CD14-positive monocyte (primary cell): Measurements from ENCODE around the gene ACTR10. TPM values are rescaled to one million over a fixed set of nuclear protein-coding genes. Genes with fewer than 3 reads are reported as not detected.
"Not testable (repeated sequence)": the region's sequence is repeated elsewhere in the genome, so short reads cannot be mapped to it uniquely, and the experiment has no call there.

Source experiments
- DNase-seq, 3 donors: peaks; one replicate each; pipeline ENCODE4 v3.0.0-alpha.2; 2011 to 2022
- H2AFZ ChIP-seq: 2 replicates; pipeline ENCODE4 v1.6.0; 2012; ENCODE audit warnings: mild to moderate bottlenecking, low read depth, low read length, inconsistent platforms; ENCODE audit not compliant: insufficient read depth, poor library complexity, severe bottlenecking
- H3K27ac ChIP-seq, 2 donors: 1 replicate in 1 of 2; 2 replicates in 1 of 2; pipeline ENCODE4 v1.5.1; 2012 to 2013; ENCODE audit warnings: low read length in 2 of 2, control low read depth in 1 of 2, inconsistent platforms in 1 of 2, low read depth in 1 of 2, mild to moderate bottlenecking in 1 of 2
- H3K27me3 ChIP-seq, 2 donors: one replicate each; pipeline versions ENCODE4 v1.6.0 to v1.6.1; 2011 to 2013; ENCODE audit warnings: low read length in 2 of 2; ENCODE audit not compliant: control insufficient read depth in 2 of 2, insufficient read depth in 2 of 2
- H3K36me3 ChIP-seq, 2 donors: replicated peaks in 1 of 2; 1 replicate in 1 of 2; 2 replicates in 1 of 2; pipeline versions ENCODE4 v1.5.1 to v1.6.1; 2012 to 2013; ENCODE audit warnings: low read length in 2 of 2, control low read depth in 1 of 2, inconsistent platforms in 1 of 2, mild to moderate bottlenecking in 1 of 2; ENCODE audit not compliant: insufficient read depth in 2 of 2, control insufficient read depth in 1 of 2
- H3K4me1 ChIP-seq, 2 donors: 1 replicate in 1 of 2; 2 replicates in 1 of 2; pipeline versions ENCODE4 v1.5.1 to v1.6.1; 2012 to 2013; ENCODE audit warnings: low read length in 2 of 2, control low read depth in 1 of 2, inconsistent platforms in 1 of 2, mild to moderate bottlenecking in 1 of 2, moderate library complexity in 1 of 2; ENCODE audit not compliant: insufficient read depth in 2 of 2, control insufficient read depth in 1 of 2
- H3K4me2 ChIP-seq: replicated peaks from 2 replicates; pipeline ENCODE3; 2012; ENCODE audit warnings: low read length, moderate library complexity, mild to moderate bottlenecking; ENCODE audit not compliant: poor library complexity, severe bottlenecking; ENCODE audit errors: extremely low read depth
- H3K4me3 ChIP-seq, 3 experiments: fragments of 200-600 bp in 1 of 3; sonication (generic) in 1 of 3; replicated peaks in 1 of 3; 1 replicate in 2 of 3; 2 replicates in 1 of 3; pipeline ENCODE4 v1.5.1; 2011 to 2013; ENCODE audit warnings: low read length in 3 of 3, mild to moderate bottlenecking in 3 of 3, control low read depth in 2 of 3, low read depth in 2 of 3, inconsistent platforms in 1 of 3, moderate library complexity in 1 of 3
- H3K79me2 ChIP-seq: 2 replicates; pipeline ENCODE4 v1.6.0; 2012; ENCODE audit warnings: mild to moderate bottlenecking, control low read depth, inconsistent platforms, low read length, moderate library complexity; ENCODE audit not compliant: insufficient read depth
- H3K9ac ChIP-seq: 2 replicates; pipeline ENCODE4 v1.6.0; 2017; ENCODE audit warnings: low read length, mild to moderate bottlenecking; ENCODE audit not compliant: insufficient read depth, poor library complexity, severe bottlenecking
- H3K9me3 ChIP-seq, 2 donors: replicated peaks in 1 of 2; 1 replicate in 1 of 2; 2 replicates in 1 of 2; pipeline versions ENCODE4 v1.5.1 to v1.6.1; 2012 to 2013; ENCODE audit warnings: low read length in 2 of 2, control low read depth in 1 of 2; ENCODE audit not compliant: control insufficient read depth in 1 of 2, insufficient read depth in 1 of 2
- H4K20me1 ChIP-seq: 2 replicates; pipeline ENCODE4 v1.6.0; 2012; ENCODE audit warnings: mild to moderate bottlenecking, low read length, control low read depth, moderate library complexity; ENCODE audit not compliant: insufficient read depth
- H3K27ac Mint-ChIP-seq, 7 donors: one replicate each; pipeline ENCODE4 v1.8.0; 2020; ENCODE audit warnings: mild to moderate bottlenecking in 7 of 7, mixed read lengths in 7 of 7, moderate library complexity in 6 of 7, inconsistent platforms in 2 of 7
- H3K27me3 Mint-ChIP-seq, 3 donors: one replicate each; pipeline ENCODE4 v1.8.0; 2021 to 2022; ENCODE audit warnings: low read depth in 3 of 3, mild to moderate bottlenecking in 3 of 3, mixed read lengths in 3 of 3, moderate library complexity in 3 of 3, inconsistent platforms in 1 of 3
- H3K36me3 Mint-ChIP-seq, 2 donors: one replicate each; pipeline ENCODE4 v1.8.0; 2020; ENCODE audit warnings: mixed read lengths in 2 of 2, inconsistent platforms in 1 of 2, mild to moderate bottlenecking in 1 of 2
- H3K4me1 Mint-ChIP-seq: one replicate; pipeline ENCODE4 v1.8.0; 2020; ENCODE audit warnings: mild to moderate bottlenecking, mixed read lengths
- H3K4me3 Mint-ChIP-seq, 2 donors: one replicate each; pipeline ENCODE4 v1.8.0; 2020; ENCODE audit warnings: mild to moderate bottlenecking in 2 of 2, mixed read lengths in 2 of 2, moderate library complexity in 1 of 2
- H3K9me3 Mint-ChIP-seq, 7 donors: one replicate each; pipeline ENCODE4 v1.8.0; 2020 to 2022; ENCODE audit warnings: mixed read lengths in 7 of 7, mild to moderate bottlenecking in 6 of 7, moderate library complexity in 6 of 7, inconsistent platforms in 2 of 7
- WGBS: methylation state at CpG from one replicate; pipeline ENCODE4 v1.1.5; 2013; ENCODE audit warnings: missing lambda C conversion rate; ENCODE audit not compliant: insufficient coverage; 5-methylcytosine and 5-hydroxymethylcytosine counted together
- intact Hi-C, 2 donors: fragments of 100-400 bp; cut with micrococcal nuclease; formaldehyde crosslinking; loops; one replicate each; pipeline versions ENCODE4 v1.15.0 to v1.15.1; 2023
- polyA plus RNA-seq, 3 donors: library from polyadenylated mRNA; depleted of rRNA in 1 of 3; unstranded in 2 of 3; stranded (reverse) in 1 of 3; fragments of 300-500 nt in 2 of 3; fragments of >200 nt in 1 of 3; fragmentation: Illumina TruSeq in 2 of 3; gene quantifications; 1 replicate in 2 of 3; 2 replicates in 1 of 3; pipeline ENCODE4 v1.2.3, GENCODE V29; 2012 to 2021
- TF ChIP-seq, protein P1 (sequence below): fragments of 200-600 bp; IDR thresholded peaks from one replicate; pipeline ENCODE4 v1.8.0; 2022; ENCODE audit warnings: antibody characterized with exemption, mild to moderate bottlenecking

The ACTR10 gene
- polyA plus RNA-seq, 3 donors, result 33.8 to 91.7 (median 83.3) TPM

GRCh38 chr14:58249611-58250010, 49.7 kb downstream of the ACTR10 start:
- Histone ChIP-seq H3K4me1 (peaks cover 4 to 13% of the 10 kb centered on the region in 2 donors), H2AFZ (no peak overlapping the region), H3K36me3 (peaks cover 46 to 76% of the 10 kb centered on the region in 2 donors), H3K9ac (no peak overlapping the region), H3K9me3 (no peaks in the 10 kb centered on the region), H3K27ac (no peak overlapping the region), H3K27me3 (no peaks in the 10 kb centered on the region), H3K4me3 (no peak overlapping the region), H3K4me2 (no peak overlapping the region), H4K20me1 (peaks cover 93% of the 10 kb centered on the region), H3K79me2 (peaks cover 99% of the 10 kb centered on the region)
- TF ChIP-seq, protein P1, sequence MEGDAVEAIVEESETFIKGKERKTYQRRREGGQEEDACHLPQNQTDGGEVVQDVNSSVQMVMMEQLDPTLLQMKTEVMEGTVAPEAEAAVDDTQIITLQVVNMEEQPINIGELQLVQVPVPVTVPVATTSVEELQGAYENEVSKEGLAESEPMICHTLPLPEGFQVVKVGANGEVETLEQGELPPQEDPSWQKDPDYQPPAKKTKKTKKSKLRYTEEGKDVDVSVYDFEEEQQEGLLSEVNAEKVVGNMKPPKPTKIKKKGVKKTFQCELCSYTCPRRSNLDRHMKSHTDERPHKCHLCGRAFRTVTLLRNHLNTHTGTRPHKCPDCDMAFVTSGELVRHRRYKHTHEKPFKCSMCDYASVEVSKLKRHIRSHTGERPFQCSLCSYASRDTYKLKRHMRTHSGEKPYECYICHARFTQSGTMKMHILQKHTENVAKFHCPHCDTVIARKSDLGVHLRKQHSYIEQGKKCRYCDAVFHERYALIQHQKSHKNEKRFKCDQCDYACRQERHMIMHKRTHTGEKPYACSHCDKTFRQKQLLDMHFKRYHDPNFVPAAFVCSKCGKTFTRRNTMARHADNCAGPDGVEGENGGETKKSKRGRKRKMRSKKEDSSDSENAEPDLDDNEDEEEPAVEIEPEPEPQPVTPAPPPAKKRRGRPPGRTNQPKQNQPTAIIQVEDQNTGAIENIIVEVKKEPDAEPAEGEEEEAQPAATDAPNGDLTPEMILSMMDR, result no peak
- H3K27me3 Mint-ChIP-seq, result no peaks in the 10 kb centered on the region
- H3K4me3 Mint-ChIP-seq, result no peak overlapping the region
- H3K36me3 Mint-ChIP-seq, result peaks cover 36 to 66% of the 10 kb centered on the region in 2 donors
- DNase-seq, result no peak
- H3K4me1 Mint-ChIP-seq, result peaks cover 16% of the 10 kb centered on the region
- H3K27ac Mint-ChIP-seq, result no peak overlapping the region
- 95% methylated on average over 7 of the region's 8 CpGs for WGBS
- intact Hi-C loops, result loop anchor here in 1 of 2 donors (10.0 kb wide), 1 partner anchor 175 kb away; the partner anchor contains the start of genes KIAA0586 and TIMM9
- no peaks in the 10 kb centered on the region for H3K9me3 Mint-ChIP-seq

DNA sequence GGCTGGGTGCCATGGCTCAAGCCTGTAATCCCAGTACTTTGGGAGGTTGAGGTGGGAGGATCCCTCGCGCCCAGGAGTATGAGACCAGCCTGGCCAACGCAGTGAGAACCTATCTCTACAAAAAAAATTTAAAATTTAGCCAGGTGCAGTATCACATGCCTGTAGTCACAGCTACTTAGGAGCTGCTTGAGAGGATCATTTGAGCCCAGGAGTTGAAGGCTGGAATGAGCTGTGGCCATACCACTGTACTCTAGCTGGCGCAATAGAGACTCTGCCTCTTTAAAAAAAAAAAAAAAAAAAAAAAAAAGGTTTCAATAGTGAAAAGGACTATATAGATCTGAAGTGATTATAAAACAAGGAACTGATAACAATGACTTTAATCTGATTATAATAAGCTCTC, 58.2 kb downstream of the ACTR10 start:
- Mint-ChIP-seq H3K4me3 (no peak overlapping the region), H3K4me1 (no peaks in the 10 kb centered on the region), H3K9me3 (no peaks in the 10 kb centered on the region), H3K27ac (peak overlapping the region in 1 of 7 donors; percentile 32), H3K27me3 (no peaks in the 10 kb centered on the region), H3K36me3 (peaks cover 49 to 80% of the 10 kb centered on the region in 2 donors)
- H3K4me1 ChIP-seq, result no peaks in the 10 kb centered on the region
- no peak overlapping the region for H3K27ac ChIP-seq
- TF ChIP-seq, protein P1, result no peak
- H3K27me3 ChIP-seq, result no peaks in the 10 kb centered on the region
- no peaks in the 10 kb centered on the region for H3K9me3 ChIP-seq
- H3K4me3 ChIP-seq, result no peak overlapping the region
- H2AFZ ChIP-seq, result no peak overlapping the region
- DNase-seq, result no peak
- intact Hi-C loops, result no loop called here
- peaks cover 86 to 98% of the 10 kb centered on the region in 2 donors for H3K36me3 ChIP-seq
- no peak overlapping the region for H3K4me2 ChIP-seq
- H3K79me2 ChIP-seq, result peaks cover 55% of the 10 kb centered on the region
- H4K20me1 ChIP-seq, result peaks cover 85% of the 10 kb centered on the region
- no CpG with 5 or more reads among the region's 4 CpGs for WGBS
- H3K9ac ChIP-seq, result no peak overlapping the region

- H3K27ac Mint-ChIP-seq, result peak overlapping the region in 1 of 7 donors; percentile 66
- peaks cover 56% of the 10 kb centered on the region for H3K79me2 ChIP-seq
- H3K9ac ChIP-seq, result not testable (repeated sequence)
These were observed 62.1 kb downstream of the ACTR10 start for GRCh38 chr14:58262005-58262404.

More at GRCh38 chr14:58262005-58262404, 62.1 kb downstream of the ACTR10 start:
- H3K27me3 ChIP-seq, H3K4me1 ChIP-seq, H3K4me3 Mint-ChIP-seq, H3K9me3 Mint-ChIP-seq, intact Hi-C loops, H3K4me2 ChIP-seq, H3K9me3 ChIP-seq, H3K27ac ChIP-seq, H3K4me1 Mint-ChIP-seq, H3K27me3 Mint-ChIP-seq, DNase-seq, H3K4me3 ChIP-seq, H2AFZ ChIP-seq: not testable (repeated sequence)
- H3K36me3 Mint-ChIP-seq, result peaks cover 66 to 87% of the 10 kb centered on the region in 2 donors
- 97% methylated on average over 7 of the region's 10 CpGs for WGBS
- H4K20me1 ChIP-seq, result peaks cover 97% of the 10 kb centered on the region
- peaks cover 94 to 100% of the 10 kb centered on the region in 2 donors for H3K36me3 ChIP-seq
